Neural progenitor cell (in vitro differentiated cells): ENCODE results near the gene SPTLC3. TPM values are rescaled to one million over a fixed set of nuclear protein-coding genes. Genes with fewer than 3 reads are reported as not detected.

ENCODE experiments used
- DNase-seq: peaks from one replicate; pipeline ENCODE4 v3.0.0-alpha.2; 2016; ENCODE audit warnings: low spot score
- H2AFZ ChIP-seq: fragments of 200-600 bp; sonication (generic); replicated peaks from 2 replicates; pipeline ENCODE4 v1.6.1; 2016; ENCODE audit warnings: antibody characterized with exemption
- H3F3A ChIP-seq: fragments of 200-600 bp; sonication (generic); 2 replicates; pipeline ENCODE4 v1.6.1; 2016; ENCODE audit warnings: antibody characterized with exemption, low read depth
- H3K27ac ChIP-seq: fragments of 200-600 bp; sonication (generic); 2 replicates; pipeline ENCODE4 v1.5.1; 2016; ENCODE audit warnings: mild to moderate bottlenecking
- H3K27me3 ChIP-seq: fragments of 200-600 bp; sonication (generic); 2 replicates; pipeline ENCODE4 v1.6.1; 2016; ENCODE audit warnings: mild to moderate bottlenecking, moderate library complexity
- H3K36me3 ChIP-seq: fragments of 200-600 bp; sonication (generic); 2 replicates; pipeline ENCODE4 v1.5.1; 2016
- H3K4me1 ChIP-seq: fragments of 200-600 bp; sonication (generic); 2 replicates; pipeline ENCODE4 v1.6.1; 2016; ENCODE audit warnings: mixed run types
- H3K4me2 ChIP-seq: fragments of 200-600 bp; sonication (generic); 2 replicates; pipeline ENCODE4 v1.6.1; 2016
- H3K4me3 ChIP-seq: fragments of 200-600 bp; sonication (generic); 2 replicates; pipeline ENCODE4 v1.5.1; 2016
- H3K79me2 ChIP-seq: fragments of 200-600 bp; sonication (generic); 2 replicates; pipeline ENCODE4 v1.6.1; 2016; ENCODE audit warnings: low read depth
- H3K9ac ChIP-seq: fragments of 200-600 bp; sonication (generic); 2 replicates; pipeline ENCODE4 v1.6.1; 2016
- H3K9me3 ChIP-seq: fragments of 200-600 bp; sonication (generic); 2 replicates; pipeline ENCODE4 v1.5.1; 2016; ENCODE audit warnings: low read depth
- H4K20me1 ChIP-seq: fragments of 200-600 bp; sonication (generic); 2 replicates; pipeline ENCODE4 v1.6.1; 2016; ENCODE audit warnings: low read depth
- H3K27ac Mint-ChIP-seq: 3 replicates; pipeline ENCODE4 v1.8.0; 2021; ENCODE audit warnings: mixed read lengths
- H3K27me3 Mint-ChIP-seq: 2 replicates; pipeline ENCODE4 v1.8.0; 2022; ENCODE audit warnings: low read depth, mild to moderate bottlenecking, inconsistent platforms, moderate library complexity, mixed read lengths; ENCODE audit not compliant: insufficient read depth
- H3K36me3 Mint-ChIP-seq: 3 replicates; pipeline ENCODE4 v1.8.0; 2021; ENCODE audit warnings: mixed read lengths
- H3K4me1 Mint-ChIP-seq: 3 replicates; pipeline ENCODE4 v1.8.0; 2021; ENCODE audit warnings: mixed read lengths
- H3K4me3 Mint-ChIP-seq: 3 replicates; pipeline ENCODE4 v1.8.0; 2021; ENCODE audit warnings: mild to moderate bottlenecking, moderate library complexity, mixed read lengths
- H3K9me3 Mint-ChIP-seq: 3 replicates; pipeline ENCODE4 v1.8.0; 2020; ENCODE audit warnings: mixed read lengths
- EZH2 ChIP-seq: fragments of 200-600 bp; sonication (generic); IDR thresholded peaks from 2 replicates; pipeline ENCODE4 v1.6.1; 2017; ENCODE audit warnings: antibody characterized with exemption, mild to moderate bottlenecking, moderate library complexity
- EZH2phosphoT487 ChIP-seq: fragments of 200-600 bp; sonication (generic); IDR thresholded peaks from 2 replicates; pipeline ENCODE4 v1.6.1; 2017; ENCODE audit warnings: antibody characterized with exemption
- total RNA-seq: library from RNA; depleted of rRNA; stranded (reverse); fragments of >200 nt; gene quantifications from 2 replicates; pipeline ENCODE4 v1.2.3, GENCODE V29; 2015; ENCODE audit warnings: low replicate concordance
- TF ChIP-seq, protein P1 (sequence below): fragments of 200-600 bp; sonication (generic); IDR thresholded peaks from 2 replicates; pipeline ENCODE4 v1.5.1; 2017; ENCODE audit warnings: antibody characterized with exemption, mild to moderate bottlenecking

Gene SPTLC3
- total RNA-seq, 1 donor from 2014 or later: 4.2 TPM

DNA sequence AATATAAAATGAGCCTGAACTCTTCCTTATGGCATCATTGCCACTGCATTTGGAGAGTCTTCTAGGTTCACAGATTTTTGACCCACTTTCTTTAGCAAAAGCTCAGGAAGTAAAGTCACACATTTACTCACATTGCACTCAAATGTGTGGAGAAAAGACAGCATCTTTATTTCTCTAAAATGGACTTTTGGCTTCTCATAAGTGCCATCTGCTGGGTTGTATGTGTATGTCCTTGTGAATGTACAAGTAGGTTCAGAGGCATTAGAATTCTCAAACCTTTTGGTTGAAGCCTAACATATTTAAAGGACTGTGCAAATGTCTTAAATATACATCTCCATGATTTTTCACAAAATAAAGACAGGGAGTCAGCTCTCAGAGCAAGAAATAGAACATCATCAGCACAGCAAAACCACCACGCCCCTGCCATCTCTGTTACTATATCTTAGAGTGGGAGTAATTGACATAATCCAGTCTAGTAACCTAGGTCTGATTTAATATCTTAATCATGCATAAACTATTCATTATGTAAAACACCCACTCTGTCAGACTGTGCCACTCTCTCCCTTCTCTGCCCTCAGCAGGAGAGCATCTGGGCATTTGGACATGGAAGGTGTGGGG is 42.2 kb upstream of the SPTLC3 start:
- Histone ChIP-seq H3K27ac (no peak overlapping the region), H2AFZ (no peak overlapping the region), H3K9me3 (no peaks in the 10 kb centered on the region), H3K79me2 (no peaks in the 10 kb centered on the region), H4K20me1 (no peaks in the 10 kb centered on the region), H3K4me3 (no peak overlapping the region), H3K4me1 (peaks cover 16% of the 10 kb centered on the region), H3K27me3 (no peaks in the 10 kb centered on the region), H3K36me3 (no peaks in the 10 kb centered on the region), H3F3A (no peaks in the 10 kb centered on the region), H3K4me2 (no peak overlapping the region), H3K9ac (no peak overlapping the region)
- peaks cover 44% of the 10 kb centered on the region for H3K4me1 Mint-ChIP-seq
- no peak overlapping the region for H3K27ac Mint-ChIP-seq
- H3K27me3 Mint-ChIP-seq: peaks cover 11% of the 10 kb centered on the region
- peaks cover 3% of the 10 kb centered on the region for H3K9me3 Mint-ChIP-seq
- TF ChIP-seq, protein P1, sequence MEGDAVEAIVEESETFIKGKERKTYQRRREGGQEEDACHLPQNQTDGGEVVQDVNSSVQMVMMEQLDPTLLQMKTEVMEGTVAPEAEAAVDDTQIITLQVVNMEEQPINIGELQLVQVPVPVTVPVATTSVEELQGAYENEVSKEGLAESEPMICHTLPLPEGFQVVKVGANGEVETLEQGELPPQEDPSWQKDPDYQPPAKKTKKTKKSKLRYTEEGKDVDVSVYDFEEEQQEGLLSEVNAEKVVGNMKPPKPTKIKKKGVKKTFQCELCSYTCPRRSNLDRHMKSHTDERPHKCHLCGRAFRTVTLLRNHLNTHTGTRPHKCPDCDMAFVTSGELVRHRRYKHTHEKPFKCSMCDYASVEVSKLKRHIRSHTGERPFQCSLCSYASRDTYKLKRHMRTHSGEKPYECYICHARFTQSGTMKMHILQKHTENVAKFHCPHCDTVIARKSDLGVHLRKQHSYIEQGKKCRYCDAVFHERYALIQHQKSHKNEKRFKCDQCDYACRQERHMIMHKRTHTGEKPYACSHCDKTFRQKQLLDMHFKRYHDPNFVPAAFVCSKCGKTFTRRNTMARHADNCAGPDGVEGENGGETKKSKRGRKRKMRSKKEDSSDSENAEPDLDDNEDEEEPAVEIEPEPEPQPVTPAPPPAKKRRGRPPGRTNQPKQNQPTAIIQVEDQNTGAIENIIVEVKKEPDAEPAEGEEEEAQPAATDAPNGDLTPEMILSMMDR: peak; percentile 41
- no peak for TF ChIP-seq EZH2phosphoT487
- no peaks in the 10 kb centered on the region for H3K36me3 Mint-ChIP-seq
- H3K4me3 Mint-ChIP-seq: no peak overlapping the region
- peak; percentile 23 for DNase-seq

DNA sequence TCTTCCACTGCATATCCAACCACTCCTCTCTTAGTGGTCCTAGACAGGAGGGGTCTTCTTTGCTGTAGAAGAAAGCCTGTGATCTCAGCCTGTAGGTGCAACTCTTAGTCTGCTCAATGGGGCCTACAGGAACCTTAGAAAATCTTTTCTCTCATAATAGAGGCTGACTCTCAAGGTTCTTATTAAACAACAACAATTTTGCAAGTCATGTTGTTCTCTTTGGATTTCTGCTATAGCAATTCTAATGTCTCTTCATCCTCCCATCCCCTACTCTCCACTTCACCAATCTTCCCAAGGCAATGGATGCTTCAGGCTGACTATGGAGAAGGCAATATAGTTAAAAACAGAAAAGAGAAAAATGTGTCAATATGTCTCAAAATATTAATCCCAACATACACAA is 40.8 kb upstream of the SPTLC3 start:
- Histone ChIP-seq H4K20me1 (no peaks in the 10 kb centered on the region), H3F3A (no peaks in the 10 kb centered on the region), H3K27ac (no peak overlapping the region), H3K79me2 (no peaks in the 10 kb centered on the region), H3K9ac (no peak overlapping the region), H3K36me3 (no peaks in the 10 kb centered on the region), H3K9me3 (no peaks in the 10 kb centered on the region), H3K4me1 (peaks cover 15% of the 10 kb centered on the region), H3K4me3 (no peak overlapping the region), H2AFZ (no peak overlapping the region), H3K4me2 (no peak overlapping the region), H3K27me3 (no peaks in the 10 kb centered on the region)
- Mint-ChIP-seq H3K9me3 (peaks cover 3% of the 10 kb centered on the region), H3K36me3 (no peaks in the 10 kb centered on the region), H3K27me3 (peaks cover 11% of the 10 kb centered on the region), H3K4me3 (no peak overlapping the region), H3K27ac (no peak overlapping the region), H3K4me1 (peaks cover 41% of the 10 kb centered on the region)
- no peak for DNase-seq
- TF ChIP-seq, protein P1: no peak
- no peak for TF ChIP-seq EZH2
- no peak for TF ChIP-seq EZH2phosphoT487

DNA sequence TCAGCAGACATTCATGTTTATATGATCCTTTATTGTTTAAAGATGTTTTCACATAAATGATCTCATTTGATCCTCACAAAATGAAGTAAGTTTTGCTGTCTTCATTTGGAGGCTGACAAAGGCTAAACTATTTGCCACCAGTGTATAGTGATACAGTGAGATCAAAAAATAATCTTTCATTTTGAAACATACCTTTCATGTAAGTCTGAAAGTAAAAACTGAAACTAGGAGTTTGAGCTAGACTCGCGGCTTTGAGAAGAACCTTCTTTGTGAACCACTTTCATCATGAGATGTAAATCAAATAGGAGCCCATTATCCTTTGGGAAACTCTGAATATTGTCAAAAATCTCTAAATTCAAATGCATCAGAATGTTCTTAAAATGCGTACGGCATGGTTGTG is 40.3 kb upstream of the SPTLC3 start:
- no peaks in the 10 kb centered on the region for H3K27me3 ChIP-seq
- H3K4me2 ChIP-seq: no peak overlapping the region
- H4K20me1 ChIP-seq: no peaks in the 10 kb centered on the region
- H3K27ac ChIP-seq: no peak overlapping the region
- H3K79me2 ChIP-seq: no peaks in the 10 kb centered on the region
- no peak overlapping the region for H3K27ac Mint-ChIP-seq
- H3F3A ChIP-seq: no peaks in the 10 kb centered on the region
- H3K9me3 ChIP-seq: no peaks in the 10 kb centered on the region
- no peak overlapping the region for H2AFZ ChIP-seq
- TF ChIP-seq EZH2phosphoT487: no peak
- no peak for TF ChIP-seq EZH2
- TF ChIP-seq, protein P1: no peak
- H3K4me3 ChIP-seq: no peak overlapping the region
- no peak overlapping the region for H3K4me3 Mint-ChIP-seq
- H3K4me1 ChIP-seq: peaks cover 10% of the 10 kb centered on the region
- no peak for DNase-seq
- H3K9ac ChIP-seq: no peak overlapping the region
- H3K36me3 Mint-ChIP-seq: no peaks in the 10 kb centered on the region
- peaks cover 11% of the 10 kb centered on the region for H3K27me3 Mint-ChIP-seq
- no peaks in the 10 kb centered on the region for H3K36me3 ChIP-seq
- H3K9me3 Mint-ChIP-seq: peaks cover 5% of the 10 kb centered on the region
- H3K4me1 Mint-ChIP-seq: peaks cover 35% of the 10 kb centered on the region
